T-cell (primary cell): ENCODE measurements around the gene PREX1. TPM values are rescaled to one million over a fixed set of nuclear protein-coding genes. Genes with fewer than 3 reads are reported as not detected.
A peak's percentile ranks its signal among the peaks of the same experiment; 100 is the strongest.

ENCODE experiments used
- ATAC-seq, 4 experiments: fragments of 200-7000 bp in 3 of 4; fragments of 150-1000 bp in 1 of 4; cut with Tn5 transposase; replicated peaks in 1 of 4; 1 replicate in 3 of 4; 2 replicates in 1 of 4; pipeline ENCODE4 v1.10.0; 2021; ENCODE audit warnings: moderate library complexity in 3 of 4, mild to moderate bottlenecking in 2 of 4, moderate number of reproducible peaks in 1 of 4
- CTCF ChIA-PET, 2 donors: fragments of 300-600 bp; sonication (Branson Sonifier 250); formaldehyde crosslinking; loops; one replicate each; lab custom pipeline; 2022; ENCODE audit warnings: antibody characterized with exemption in 2 of 2; lab: Charles Lee
- POLR2A ChIA-PET, 2 donors: fragments of 300-600 bp; sonication (Branson Sonifier 250); formaldehyde crosslinking; loops; one replicate each; lab custom pipeline; 2022; ENCODE audit warnings: antibody characterized with exemption in 2 of 2; lab: Charles Lee
- DNase-seq, 35 experiments: peaks; one replicate each; pipeline versions ENCODE4 v3.0.0 to v3.0.0-alpha.2; 2013 to 2023
- H3K27ac ChIP-seq: one replicate; pipeline ENCODE4 v1.5.1; 2013; ENCODE audit warnings: low read length
- H3K27me3 ChIP-seq, 2 experiments: replicated peaks in 1 of 2; 1 replicate in 1 of 2; 2 replicates in 1 of 2; pipeline versions ENCODE4 v1.6.1 to v1.7.0; 2013; ENCODE audit warnings: low read length in 1 of 2, mixed read lengths in 1 of 2; ENCODE audit not compliant: control insufficient read depth in 2 of 2, insufficient read depth in 2 of 2; ENCODE audit errors: extremely low read depth in 1 of 2
- H3K36me3 ChIP-seq, 2 donors: 1 replicate in 1 of 2; 2 replicates in 1 of 2; pipeline versions ENCODE4 v1.6.1 to v1.7.0; 2013; ENCODE audit warnings: low read length in 1 of 2; ENCODE audit not compliant: control insufficient read depth in 2 of 2, insufficient read depth in 1 of 2; ENCODE audit errors: extremely low read depth in 1 of 2
- H3K4me1 ChIP-seq, 2 experiments: 1 replicate in 1 of 2; 2 replicates in 1 of 2; pipeline versions ENCODE4 v1.6.1 to v1.7.0; 2013; ENCODE audit warnings: low read length in 2 of 2, mixed read lengths in 1 of 2; ENCODE audit not compliant: insufficient read depth in 2 of 2, control insufficient read depth in 1 of 2; ENCODE audit errors: extremely low read depth in 1 of 2
- H3K4me3 ChIP-seq, 2 donors: 1 replicate in 1 of 2; 2 replicates in 1 of 2; pipeline versions ENCODE4 v1.5.1 to v1.7.0; 2013; ENCODE audit warnings: mild to moderate bottlenecking in 2 of 2, low read length in 1 of 2, moderate library complexity in 1 of 2; ENCODE audit not compliant: control insufficient read depth in 1 of 2; ENCODE audit errors: extremely low read depth in 1 of 2
- H3K9me3 ChIP-seq: 2 replicates; pipeline ENCODE4 v1.7.0; 2013
- H3K27ac Mint-ChIP-seq, 2 donors: one replicate each; pipeline ENCODE4 v1.8.0; 2020 to 2021; ENCODE audit warnings: mild to moderate bottlenecking in 2 of 2, mixed read lengths in 2 of 2
- H3K27me3 Mint-ChIP-seq, 2 donors: one replicate each; pipeline ENCODE4 v1.8.0; 2021 to 2022; ENCODE audit warnings: mixed read lengths in 2 of 2
- H3K36me3 Mint-ChIP-seq: one replicate; pipeline ENCODE4 v1.8.0; 2021; ENCODE audit warnings: mixed read lengths
- H3K4me1 Mint-ChIP-seq, 3 donors: one replicate each; pipeline ENCODE4 v1.8.0; 2020 to 2022; ENCODE audit warnings: mixed read lengths in 3 of 3, mild to moderate bottlenecking in 1 of 3
- H3K4me3 Mint-ChIP-seq, 3 donors: one replicate each; pipeline ENCODE4 v1.8.0; 2020 to 2022; ENCODE audit warnings: mild to moderate bottlenecking in 3 of 3, mixed read lengths in 3 of 3, moderate library complexity in 3 of 3
- H3K9me3 Mint-ChIP-seq, 3 donors: one replicate each; pipeline ENCODE4 v1.8.0; 2020 to 2022; ENCODE audit warnings: mixed read lengths in 3 of 3
- WGBS: methylation state at CpG from one replicate; pipeline ENCODE4 v1.1.5; 2013; ENCODE audit warnings: missing lambda C conversion rate; ENCODE audit not compliant: insufficient coverage; 5-methylcytosine and 5-hydroxymethylcytosine counted together
- total RNA-seq, 35 experiments: library from RNA in 6 of 35; stranded (reverse) in 6 of 35; fragments of 120-200 nt in 1 of 35; gene quantifications; one replicate each; pipeline versions ENCODE4 v1.2.1 to v1.2.4 and lab custom pipeline; 2013 to 2026

PREX1 gene
- total RNA-seq, 5 donors from 2014 or later (not counting 1 experiment from before 2014, with no cell fraction given) = 99.2 to 181 (median 137) TPM

GRCh38 chr20:48662711-48663110 lies 165.1 kb downstream of the PREX1 start:
- POLR2A ChIA-PET = no interaction called here

DNA sequence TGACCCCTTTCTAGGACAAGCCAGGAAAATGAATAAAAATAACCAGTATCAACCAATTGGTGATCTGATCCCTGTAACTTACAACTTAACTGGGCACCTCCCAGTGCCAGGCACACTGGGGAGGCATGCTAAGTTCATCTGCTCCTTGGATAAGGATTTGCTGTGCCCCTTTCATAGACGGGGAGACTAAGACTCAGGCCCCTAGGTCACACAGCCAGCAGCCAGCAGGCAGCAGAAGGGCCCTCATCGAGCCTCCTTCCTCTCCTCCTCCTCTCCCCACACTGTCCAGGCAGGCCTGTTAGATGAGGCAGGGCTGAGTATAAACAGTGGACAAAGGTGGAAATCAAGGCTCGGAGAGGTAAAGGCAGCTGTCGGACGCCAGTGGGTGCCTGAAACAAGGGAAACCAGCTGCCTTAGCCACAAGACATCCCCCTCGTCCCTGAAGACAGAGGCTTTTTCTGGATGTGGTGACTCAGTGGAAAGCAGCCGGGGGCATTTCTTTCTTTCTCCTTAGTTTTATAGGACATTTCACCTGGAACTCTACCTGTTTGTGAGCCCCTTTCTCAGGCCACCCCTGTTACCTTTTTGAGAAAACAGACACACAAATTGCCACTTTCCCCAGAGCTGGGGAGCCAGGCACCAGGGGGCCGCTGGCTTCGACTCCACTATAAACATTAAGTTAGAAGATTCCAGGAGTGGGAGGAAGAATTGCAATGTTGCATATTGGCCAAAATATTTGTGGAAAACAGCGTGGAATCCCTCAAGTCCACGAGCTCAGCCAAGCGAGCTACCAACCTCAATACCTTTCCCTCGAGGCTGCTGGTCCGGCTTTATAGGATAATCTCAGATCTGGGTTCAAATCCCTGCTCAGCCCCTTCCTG lies 166.0 kb downstream of the PREX1 start:
- no peak for ATAC-seq
- H3K27ac ChIP-seq = no peak overlapping the region
- POLR2A ChIA-PET = interaction anchor here in 1 of 2 donors (0.6 kb wide), 1 partner anchor 9 kb away, joined by 3 read pairs; no protein-coding TSS in a partner anchor

More at GRCh38 chr20:48662711-48663110, 165.1 kb downstream of the PREX1 start:
- Mint-ChIP-seq H3K36me3 (peaks cover 56% of the 10 kb centered on the region), H3K9me3 (peaks cover 0 to 5% (median 0%) of the 10 kb centered on the region in 3 donors), H3K27me3 (no peaks in the 10 kb centered on the region), H3K27ac (no peak overlapping the region), H3K4me1 (peaks cover 3 to 19% (median 5%) of the 10 kb centered on the region in 3 donors), H3K4me3 (no peak overlapping the region)
- Histone ChIP-seq H3K27me3 (no peaks in the 10 kb centered on the region), H3K36me3 (peaks cover 0 to 69% of the 10 kb centered on the region in 2 donors), H3K4me1 (peaks cover 0 to 7% of the 10 kb centered on the region in 2 experiments), H3K27ac (no peak overlapping the region), H3K9me3 (no peaks in the 10 kb centered on the region), H3K4me3 (no peak overlapping the region)
- CTCF ChIA-PET = no interaction called here
- 96% methylated on average over 3 of the region's 6 CpGs for WGBS
- ATAC-seq (no peak), DNase-seq (no peak)

DNA sequence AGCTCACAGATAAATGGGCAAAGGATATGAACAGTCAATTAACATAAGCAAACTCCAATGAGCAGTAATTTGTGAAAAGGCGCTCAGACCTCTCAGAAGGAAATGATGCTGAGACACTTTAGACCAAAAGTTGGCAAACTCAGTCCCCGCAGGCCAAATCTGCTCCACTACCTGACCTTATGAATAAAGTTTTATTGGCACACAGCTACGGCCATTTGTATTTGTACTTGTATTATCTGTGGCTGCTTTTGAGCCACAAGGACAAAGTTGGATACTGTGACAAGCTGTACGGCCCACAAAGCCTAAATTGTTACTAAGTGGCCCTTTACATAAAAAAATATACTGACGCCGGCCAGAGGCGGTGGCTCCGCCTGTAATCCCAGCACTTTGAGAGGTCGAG lies 167.0 kb downstream of the PREX1 start:
- Mint-ChIP-seq H3K4me1 (peaks cover 3 to 19% (median 6%) of the 10 kb centered on the region in 3 donors), H3K27ac (no peak overlapping the region), H3K4me3 (no peak overlapping the region), H3K27me3 (no peaks in the 10 kb centered on the region), H3K36me3 (peaks cover 64% of the 10 kb centered on the region), H3K9me3 (peaks cover 0 to 5% (median 0%) of the 10 kb centered on the region in 3 donors)
- CTCF ChIA-PET = interaction anchor here (0.5 to 2.1 kb wide), 5 partner anchors 14 to 245 kb away, joined by 3 to 22 read pairs (median 3); no protein-coding TSS in a partner anchor
- no peaks in the 10 kb centered on the region for H3K27me3 ChIP-seq
- DNase-seq (no peak), ATAC-seq (no peak)
- no peak overlapping the region for H3K27ac ChIP-seq
- WGBS = 100% methylated on average over 6 of the region's 9 CpGs
- H3K4me3 ChIP-seq = no peak overlapping the region
- H3K36me3 ChIP-seq = peaks cover 0 to 74% of the 10 kb centered on the region in 2 donors
- H3K4me1 ChIP-seq = peaks cover 0 to 7% of the 10 kb centered on the region in 2 experiments
- no peaks in the 10 kb centered on the region for H3K9me3 ChIP-seq
- POLR2A ChIA-PET = interaction anchor here in 1 of 2 donors (0.6 kb wide), 1 partner anchor 8 kb away, joined by 3 read pairs; no protein-coding TSS in a partner anchor

More for the DNA sequence above, 166.0 kb downstream of the PREX1 start:
- Mint-ChIP-seq H3K27me3 (no peaks in the 10 kb centered on the region), H3K9me3 (peaks cover 0 to 5% (median 0%) of the 10 kb centered on the region in 3 donors), H3K4me1 (peaks cover 3 to 19% (median 6%) of the 10 kb centered on the region in 3 donors), H3K36me3 (peaks cover 55% of the 10 kb centered on the region), H3K4me3 (no peak overlapping the region), H3K27ac (no peak overlapping the region)
- H3K4me1 ChIP-seq = peaks cover 0 to 7% of the 10 kb centered on the region in 2 experiments
- DNase-seq = no peak
- CTCF ChIA-PET = no interaction called here
- no peak overlapping the region for H3K4me3 ChIP-seq
- H3K9me3 ChIP-seq = no peaks in the 10 kb centered on the region
- H3K27me3 ChIP-seq = no peaks in the 10 kb centered on the region
- H3K36me3 ChIP-seq = peaks cover 0 to 70% of the 10 kb centered on the region in 2 donors
- 93% methylated on average over 9 of the region's 14 CpGs for WGBS

GRCh38 chr20:48659858-48660257 lies 167.9 kb downstream of the PREX1 start:
- H3K4me3 Mint-ChIP-seq = no peak overlapping the region
- peaks cover 0 to 5% (median 0%) of the 10 kb centered on the region in 3 donors for H3K9me3 Mint-ChIP-seq
- H3K36me3 Mint-ChIP-seq = peaks cover 65% of the 10 kb centered on the region
- H3K27me3 Mint-ChIP-seq = no peaks in the 10 kb centered on the region
- ATAC-seq = no peak
- Histone ChIP-seq H3K27me3 (no peaks in the 10 kb centered on the region), H3K4me3 (no peak overlapping the region), H3K36me3 (peaks cover 0 to 76% of the 10 kb centered on the region in 2 donors), H3K9me3 (no peaks in the 10 kb centered on the region), H3K4me1 (peaks cover 0 to 7% of the 10 kb centered on the region in 2 experiments), H3K27ac (no peak overlapping the region)
- DNase-seq = no peak
- peaks cover 3 to 19% (median 6%) of the 10 kb centered on the region in 3 donors for H3K4me1 Mint-ChIP-seq
- CTCF ChIA-PET = interaction anchor here in 1 of 2 donors (2.1 kb wide), 1 partner anchor 245 kb away, joined by 22 read pairs; no protein-coding TSS in a partner anchor
- over 99% methylated on average over 7 of the region's 8 CpGs for WGBS
- no peak overlapping the region for H3K27ac Mint-ChIP-seq
- POLR2A ChIA-PET = no interaction called here

DNA sequence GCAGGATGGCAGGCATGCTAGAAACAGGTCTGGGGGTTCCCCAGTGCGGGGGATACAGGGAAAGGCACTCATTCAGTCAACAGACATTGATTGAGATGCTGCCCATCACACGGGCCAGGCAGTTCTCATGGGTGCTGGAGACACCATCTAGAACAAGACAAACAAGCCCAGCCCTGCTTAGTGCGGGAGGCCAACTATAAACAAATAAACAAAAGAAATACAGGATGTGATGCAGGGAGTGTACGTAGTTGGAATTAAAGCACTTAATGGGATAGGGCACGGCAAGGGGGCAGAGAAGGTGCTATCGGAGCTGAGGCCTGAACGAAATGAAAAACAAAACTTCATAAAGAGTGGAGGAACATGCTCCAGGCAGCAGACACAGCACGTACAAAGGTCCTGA lies 169.3 kb downstream of the PREX1 start:
- CTCF ChIA-PET = interaction anchor here in 1 of 2 donors (0.5 to 1.6 kb wide), 2 partner anchors 240 to 1295 kb away, joined by 3 to 4 read pairs; no protein-coding TSS in a partner anchor
- Mint-ChIP-seq H3K36me3 (peaks cover 61% of the 10 kb centered on the region), H3K27ac (peak overlapping the region in 1 of 2 donors; percentile 35), H3K9me3 (peaks cover 0 to 5% (median 0%) of the 10 kb centered on the region in 3 donors), H3K4me1 (peaks cover 3 to 19% (median 6%) of the 10 kb centered on the region in 3 donors), H3K27me3 (no peaks in the 10 kb centered on the region), H3K4me3 (no peak overlapping the region)
- H3K9me3 ChIP-seq = no peaks in the 10 kb centered on the region
- POLR2A ChIA-PET = no interaction called here
- H3K4me1 ChIP-seq = peaks cover 0 to 7% of the 10 kb centered on the region in 2 experiments
- H3K27me3 ChIP-seq = no peaks in the 10 kb centered on the region
- WGBS = 90% methylated on average over 6 of the region's 8 CpGs
- no peak for ATAC-seq
- no peak overlapping the region for H3K4me3 ChIP-seq
- no peak for DNase-seq
- H3K27ac ChIP-seq = no peak overlapping the region
- H3K36me3 ChIP-seq = peaks cover 0 to 85% of the 10 kb centered on the region in 2 donors

DNA sequence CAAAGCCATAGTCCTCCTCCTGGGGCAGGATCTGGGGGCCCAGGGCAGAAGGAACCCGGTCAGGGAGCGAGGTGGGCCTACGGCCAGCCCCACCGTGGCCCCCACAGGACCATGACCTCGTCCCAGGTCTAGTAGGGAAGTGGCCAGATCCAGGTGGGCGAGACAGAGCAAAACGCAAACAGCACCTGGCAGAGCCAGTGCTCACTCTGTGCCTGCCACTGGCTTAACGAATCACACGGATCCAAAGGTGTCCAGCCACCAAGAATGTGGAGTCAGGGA lies 169.7 kb downstream of the PREX1 start:
- H3K36me3 Mint-ChIP-seq = peaks cover 60% of the 10 kb centered on the region
- peaks cover 0 to 5% (median 0%) of the 10 kb centered on the region in 3 donors for H3K9me3 Mint-ChIP-seq
- 93% methylated on average over 9 of the region's 9 CpGs for WGBS
- H3K4me1 Mint-ChIP-seq = peaks cover 3 to 19% (median 6%) of the 10 kb centered on the region in 3 donors
- Histone ChIP-seq H3K4me1 (peaks cover 0 to 7% of the 10 kb centered on the region in 2 experiments), H3K27me3 (no peaks in the 10 kb centered on the region), H3K36me3 (peaks cover 0 to 88% of the 10 kb centered on the region in 2 donors), H3K4me3 (no peak overlapping the region), H3K27ac (no peak overlapping the region), H3K9me3 (no peaks in the 10 kb centered on the region)
- H3K27ac Mint-ChIP-seq = no peak overlapping the region
- no peak overlapping the region for H3K4me3 Mint-ChIP-seq
- ATAC-seq (peak in 1 of 4 experiments; percentile 5), DNase-seq (no peak)
- CTCF ChIA-PET = interaction anchor here (0.5 to 3.6 kb wide), 12 partner anchors 21 to 1294 kb away, joined by 3 to 79 read pairs (median 4); no protein-coding TSS in a partner anchor
- POLR2A ChIA-PET = no interaction called here
- no peaks in the 10 kb centered on the region for H3K27me3 Mint-ChIP-seq
